Measurements from ENCODE around the gene KCNC2. TPM values are rescaled to one million over a fixed set of nuclear protein-coding genes. Genes with fewer than 3 reads are reported as not detected.

Gene KCNC2
- total RNA-seq (2013), result not detected
- polyA plus RNA-seq, result not detected
- not detected in 2 replicates for polyA minus RNA-seq
- total RNA-seq, result 0 to 0.75 (median 0.03) reads per million in 11 experiments

DNA sequence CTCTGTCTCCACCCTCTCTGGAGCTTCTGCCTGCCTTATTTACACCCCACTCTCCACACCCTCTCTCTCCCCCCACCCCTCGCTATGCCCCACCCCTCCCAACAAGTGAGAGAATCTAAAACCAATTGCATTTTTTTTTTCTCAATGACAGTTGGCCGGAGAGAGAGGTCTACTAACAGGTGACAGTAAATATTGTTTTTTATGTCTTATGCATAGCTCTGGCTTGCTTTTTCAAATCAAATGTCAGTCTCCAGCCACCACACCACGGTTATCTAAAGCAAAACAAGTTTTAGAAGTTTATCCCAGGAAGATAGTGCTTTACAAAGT, at the start of gene KCNC2:
KCNC2 (minus strand) TSS at position 28 of the 327 bp plus-strand sequence.
- Histone ChIP-seq H2AFZ (ENCODE audit: insufficient read depth, low read depth, low read length, poor library complexity, severe bottlenecking) (no peak within 1 kb of the TSS), H3K4me1 (ENCODE audit: control insufficient read depth in 1 of 2, insufficient read depth in 2 of 2, low read length in 2 of 2) (no peaks in the 10 kb centered on the region), H3K9me3 (replicated peaks in 1 of 2; ENCODE audit: control insufficient read depth in 1 of 2, insufficient read depth in 1 of 2, low read length in 2 of 2) (peaks cover 0 to 15% of the 10 kb centered on the region in 2 donors), H4K20me1 (ENCODE audit: insufficient read depth, low read length) (no peaks in the 10 kb centered on the region), H3K9ac (ENCODE audit: insufficient read depth, low read length, poor library complexity, severe bottlenecking) (no peak within 1 kb of the TSS), H3K4me3 (replicated peaks in 1 of 3; ENCODE audit: low read depth in 2 of 3, low read length in 3 of 3) (no peak within 1 kb of the TSS), H3K79me2 (ENCODE audit: insufficient read depth, low read length) (no peaks in the 10 kb centered on the region), H3K36me3 (replicated peaks in 1 of 2; ENCODE audit: control insufficient read depth in 1 of 2, insufficient read depth in 2 of 2, low read length in 2 of 2) (no peaks in the 10 kb centered on the region), H3K27me3 (ENCODE audit: control insufficient read depth in 2 of 2, insufficient read depth in 2 of 2, low read length in 2 of 2) (peaks cover 41 to 50% of the 10 kb centered on the region in 2 donors), H3K4me2 (replicated peaks; ENCODE audit: extremely low read depth, low read length, poor library complexity, severe bottlenecking) (no peak within 1 kb of the TSS), H3K27ac (ENCODE audit: low read depth in 1 of 2, low read length in 2 of 2) (no peak within 1 kb of the TSS)
- Mint-ChIP-seq H3K4me3 (peak within 1 kb of the TSS in 1 of 2 donors; percentile 73), H3K36me3 (peaks cover 0 to 4% of the 10 kb centered on the region in 2 donors), H3K9me3 (peaks cover 3 to 26% (median 18%) of the 10 kb centered on the region in 7 donors), H3K4me1 (peaks cover 4% of the 10 kb centered on the region), H3K27me3 (ENCODE audit: low read depth in 3 of 3) (peaks cover 47 to 57% (median 47%) of the 10 kb centered on the region in 3 donors), H3K27ac (no peak within 1 kb of the TSS)
- WGBS (ENCODE audit: insufficient coverage), result no CpG with 5 or more reads among the region's 3 CpGs
- intact Hi-C loops (cut with micrococcal nuclease), result no loop called here
- DNase-seq, result no peak
- TF ChIP-seq CTCF (IDR thresholded peaks at IDR 0.05), result no peak

DNA sequence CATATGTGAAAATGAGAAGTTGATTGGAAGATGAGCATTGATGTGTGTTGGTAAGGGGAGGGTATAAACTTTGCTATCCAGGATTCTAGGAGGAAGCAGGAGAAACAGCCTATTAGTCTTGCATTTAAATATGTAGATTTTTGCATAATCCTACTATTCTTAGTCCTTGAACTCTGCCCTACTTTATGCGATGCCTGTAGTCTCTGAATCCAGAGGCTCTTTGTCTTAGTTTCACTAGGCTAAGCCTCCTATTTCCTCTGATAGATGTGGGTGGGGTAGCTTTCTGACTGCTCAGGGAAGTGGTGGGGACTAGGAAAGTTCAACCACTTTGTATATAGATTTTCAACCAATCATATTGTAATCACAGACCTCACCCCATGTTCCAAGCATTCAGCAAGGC, 49.5 kb upstream of the KCNC2 start:
- Histone ChIP-seq H3K4me1 (ENCODE audit: control insufficient read depth in 1 of 2, insufficient read depth in 2 of 2, low read length in 2 of 2) (no peaks in the 10 kb centered on the region), H2AFZ (ENCODE audit: insufficient read depth, low read depth, low read length, poor library complexity, severe bottlenecking) (no peak overlapping the region), H3K27ac (ENCODE audit: low read depth in 1 of 2, low read length in 2 of 2) (no peak overlapping the region), H3K4me2 (replicated peaks; ENCODE audit: extremely low read depth, low read length, poor library complexity, severe bottlenecking) (no peak overlapping the region), H3K9ac (ENCODE audit: insufficient read depth, low read length, poor library complexity, severe bottlenecking) (no peak overlapping the region), H3K4me3 (replicated peaks in 1 of 3; ENCODE audit: low read depth in 2 of 3, low read length in 3 of 3) (no peak overlapping the region), H3K79me2 (ENCODE audit: insufficient read depth, low read length) (no peaks in the 10 kb centered on the region), H4K20me1 (ENCODE audit: insufficient read depth, low read length) (no peaks in the 10 kb centered on the region), H3K36me3 (replicated peaks in 1 of 2; ENCODE audit: control insufficient read depth in 1 of 2, insufficient read depth in 2 of 2, low read length in 2 of 2) (no peaks in the 10 kb centered on the region), H3K9me3 (replicated peaks in 1 of 2; ENCODE audit: control insufficient read depth in 1 of 2, insufficient read depth in 1 of 2, low read length in 2 of 2) (no peaks in the 10 kb centered on the region), H3K27me3 (ENCODE audit: control insufficient read depth in 2 of 2, insufficient read depth in 2 of 2, low read length in 2 of 2) (no peaks in the 10 kb centered on the region)
- peaks cover 0 to 3% (median 0%) of the 10 kb centered on the region in 3 donors for H3K27me3 Mint-ChIP-seq (ENCODE audit: low read depth in 3 of 3)
- no peak for DNase-seq
- no peaks in the 10 kb centered on the region for H3K4me1 Mint-ChIP-seq
- no peak for TF ChIP-seq CTCF (IDR thresholded peaks at IDR 0.05)
- no CpG with 5 or more reads among the region's 1 CpG for WGBS (ENCODE audit: insufficient coverage)
- no peaks in the 10 kb centered on the region for H3K36me3 Mint-ChIP-seq
- H3K27ac Mint-ChIP-seq, result no peak overlapping the region
- no peak overlapping the region for H3K4me3 Mint-ChIP-seq
- intact Hi-C loops (cut with micrococcal nuclease), result no loop called here
- no peaks in the 10 kb centered on the region for H3K9me3 Mint-ChIP-seq

Measured in CD14-positive monocyte (primary cell).